Measurements from ENCODE around the gene BAD.
"Not testable (repeated sequence)": the region's sequence is repeated elsewhere in the genome, so short reads cannot be mapped to it uniquely, and the experiment has no call there.

GRCh38 chr11:64307795-64308194, 23.3 kb upstream of the BAD start:
- TF ChIP-seq CTCF (conservative IDR thresholded peaks at IDR 0.05; ENCODE audit: low read depth, low read length); EZH2phosphoT487 (IDR thresholded peaks at IDR 0.05; ENCODE audit: borderline replicate concordance, low read length); EZH2 (IDR thresholded peaks at IDR 0.05; ENCODE audit: low read length, unreplicated experiment): not testable (repeated sequence)

All from PC-3 (cell line).